NCI-H187 treated with DMSO at 0.1 percent for 48 hours (cell line): ENCODE data around the gene GATA1.
A peak's percentile ranks its signal among the peaks of the same experiment; 100 is the strongest.

Source experiments
- DNase-seq: peaks from one replicate; lab custom pipeline; 2025; lab: John Stamatoyannopoulos, UW

Gene GATA1

GRCh38 chrX:48785540-48786214 lies 713 bp upstream of the GATA1 start:
- no peak for DNase-seq

- no peak for DNase-seq
Observed at GRCh38 chrX:48786825-48787504, 575 bp downstream of the GATA1 start.

GRCh38 chrX:48787505-48788443 lies 1.4 kb downstream of the GATA1 start:
- no peak for DNase-seq

- no peak for DNase-seq
Observed at GRCh38 chrX:48789366-48790220, 3.2 kb downstream of the GATA1 start.

GRCh38 chrX:48790477-48790876 lies 4.1 kb downstream of the GATA1 start:
- no peak for DNase-seq

GRCh38 chrX:48791063-48791820 lies 4.9 kb downstream of the GATA1 start:
- DNase-seq, result no peak

GRCh38 chrX:48792219-48792618 lies 5.8 kb downstream of the GATA1 start:
- DNase-seq, result no peak

GRCh38 chrX:48793935-48794334 lies 7.5 kb downstream of the GATA1 start:
- DNase-seq, result no peak

- no peak for DNase-seq
Observed at GRCh38 chrX:48794340-48794910, 8.0 kb downstream of the GATA1 start.

GRCh38 chrX:48794911-48795515 lies 8.6 kb downstream of the GATA1 start:
- no peak for DNase-seq

GRCh38 chrX:48798318-48798717 lies 11.9 kb downstream of the GATA1 start:
- no peak for DNase-seq

- DNase-seq, result no peak
Observed at GRCh38 chrX:48800574-48801279, 14.3 kb downstream of the GATA1 start.

- peak; percentile 91 for DNase-seq
Observed at GRCh38 chrX:48801280-48802088, 15.1 kb downstream of the GATA1 start, which contains the start of gene HDAC6. Gene HDAC6 (plus strand): TSS chrX:48802067. CDS start chrX:48802693, 626 bp downstream.

- DNase-seq, result peak; percentile 33
Observed at GRCh38 chrX:48802089-48802904, 15.9 kb downstream of the GATA1 start.

GRCh38 chrX:48802905-48803200 lies 16.5 kb downstream of the GATA1 start:
- DNase-seq, result no peak

- DNase-seq, result no peak
Observed at GRCh38 chrX:48806081-48806480, 19.7 kb downstream of the GATA1 start.

GRCh38 chrX:48813644-48814043 lies 27.3 kb downstream of the GATA1 start:
- DNase-seq, result no peak

GRCh38 chrX:48814722-48815121 lies 28.3 kb downstream of the GATA1 start:
- DNase-seq, result no peak
